Endothelial cell of umbilical vein (primary cell): ENCODE measurements around the gene EEA1. TPM values are rescaled to one million over a fixed set of nuclear protein-coding genes. Genes with fewer than 3 reads are reported as not detected.

Experiments used
- BruUV-seq: library from RNA; stranded (reverse); fragments of 400-500 nt; replicated peaks from 2 replicates; lab custom pipeline; 2021; lab: Mats Ljungman, UMichigan
- CTCF ChIA-PET: fragments of 300-600, 350-600 bp; sonication (Branson Sonifier 250); formaldehyde crosslinking; loops from one replicate; lab custom pipeline; 2021; ENCODE audit warnings: antibody characterized with exemption, inconsistent platforms; lab: Charles Lee
- POLR2A ChIA-PET: fragments of 300-600, 350-600 bp; sonication (Branson Sonifier 250); formaldehyde crosslinking; loops from one replicate; lab custom pipeline; 2021; ENCODE audit warnings: antibody characterized with exemption, inconsistent platforms; lab: Charles Lee
- DNase-seq: peaks from one replicate; pipeline ENCODE4 v3.0.0-alpha.2; 2011; ENCODE audit warnings: low read depth, low spot score
- FAIRE-seq: peaks from 2 replicates; lab custom pipeline; 2011; peaks lifted over from hg19 to GRCh38; lab: Jason Lieb, UNC
- H2AFZ ChIP-seq: 2 replicates; pipeline ENCODE4 v1.6.0; 2012; ENCODE audit warnings: low read depth, low read length, control low read depth, inconsistent platforms
- H3K27ac ChIP-seq: 2 replicates; pipeline ENCODE4 v1.5.1; 2011; ENCODE audit warnings: low read depth, mild to moderate bottlenecking, control low read depth, low read length, moderate library complexity; ENCODE audit not compliant: insufficient read depth
- H3K27me3 ChIP-seq, 2 experiments: 2 replicates each; pipeline versions ENCODE4 v1.6.0 to v1.6.1; 2011; ENCODE audit warnings: low read length in 2 of 2, mixed read lengths in 1 of 2; ENCODE audit not compliant: control insufficient read depth in 2 of 2, insufficient read depth in 2 of 2
- H3K36me3 ChIP-seq, 2 experiments: 2 replicates in 1 of 2; 3 replicates in 1 of 2; pipeline ENCODE4 v1.5.1; 2011; ENCODE audit warnings: low read length in 2 of 2, mild to moderate bottlenecking in 1 of 2, moderate library complexity in 1 of 2; ENCODE audit not compliant: control insufficient read depth in 2 of 2, insufficient read depth in 2 of 2; ENCODE audit errors: extremely low read depth in 1 of 2
- H3K4me1 ChIP-seq: 3 replicates; pipeline ENCODE4 v1.5.1; 2011; ENCODE audit warnings: mild to moderate bottlenecking, low read length; ENCODE audit not compliant: control insufficient read depth, insufficient read depth; ENCODE audit errors: extremely low read depth
- H3K4me2 ChIP-seq: 2 replicates; pipeline ENCODE4 v1.6.1; 2011; ENCODE audit warnings: low read length, control low read depth, mixed read lengths; ENCODE audit not compliant: insufficient read depth
- H3K4me3 ChIP-seq, 3 experiments: fragments of 200-600 bp in 1 of 3; sonication (generic), shearing (Covaris generic) in 1 of 3; replicated peaks in 1 of 3; 2 replicates each; pipeline ENCODE4 v1.5.1; 2011 to 2016; ENCODE audit warnings: control low read depth in 3 of 3, low read length in 3 of 3, mild to moderate bottlenecking in 2 of 3, inconsistent platforms in 1 of 3, low read depth in 1 of 3, moderate library complexity in 1 of 3; ENCODE audit not compliant: insufficient read depth in 1 of 3
- H3K79me2 ChIP-seq: 2 replicates; pipeline ENCODE4 v1.6.0; 2012; ENCODE audit warnings: low read length, inconsistent platforms; ENCODE audit not compliant: control insufficient read depth, insufficient read depth
- H3K9ac ChIP-seq: replicated peaks from 2 replicates; pipeline ENCODE3; 2011; ENCODE audit warnings: low read length, control low read depth; ENCODE audit not compliant: insufficient read depth; ENCODE audit errors: extremely low read depth
- H3K9me1 ChIP-seq: replicated peaks from 3 replicates; pipeline ENCODE4 v1.6.0; 2011; ENCODE audit warnings: mild to moderate bottlenecking, low read length; ENCODE audit not compliant: control insufficient read depth, insufficient read depth; ENCODE audit errors: extremely low read depth
- H3K9me3 ChIP-seq: replicated peaks from 2 replicates; pipeline ENCODE4 v1.5.1; 2012; ENCODE audit warnings: low read length, inconsistent platforms; ENCODE audit not compliant: control insufficient read depth, insufficient read depth
- H4K20me1 ChIP-seq: replicated peaks from 2 replicates; pipeline ENCODE3; 2011; ENCODE audit warnings: mild to moderate bottlenecking, low read length; ENCODE audit not compliant: control insufficient read depth, insufficient read depth; ENCODE audit errors: extremely low read depth
- EZH2 ChIP-seq: IDR thresholded peaks from 2 replicates; pipeline ENCODE4 v1.6.1; 2012; ENCODE audit warnings: borderline replicate concordance, low read depth, mild to moderate bottlenecking, moderate library complexity, low read length, inconsistent platforms; ENCODE audit not compliant: severe bottlenecking
- FOS ChIP-seq: IDR thresholded peaks from 2 replicates; pipeline ENCODE4 v1.6.1; 2011; ENCODE audit warnings: mild to moderate bottlenecking, low read length, moderate library complexity, borderline replicate concordance; ENCODE audit not compliant: insufficient read depth
- GATA2 ChIP-seq: IDR thresholded peaks from 2 replicates; pipeline ENCODE4 v1.7.0; 2011; ENCODE audit warnings: low read depth, mild to moderate bottlenecking, moderate library complexity, mixed read lengths, low read length; ENCODE audit not compliant: insufficient read length, insufficient read depth
- JUN ChIP-seq: IDR thresholded peaks from 2 replicates; pipeline ENCODE4 v1.6.1; 2011; ENCODE audit warnings: borderline replicate concordance, low read depth; ENCODE audit not compliant: insufficient read length, insufficient read depth
- MAX ChIP-seq: IDR thresholded peaks from 2 replicates; pipeline ENCODE4 v1.6.1; 2011; ENCODE audit not compliant: insufficient read depth, insufficient read length
- MYC ChIP-seq: IDR thresholded peaks from one replicate; pipeline ENCODE4 v1.6.1; 2011; ENCODE audit warnings: mild to moderate bottlenecking, low read depth, low read length
- POLR2A ChIP-seq: IDR thresholded peaks from 2 replicates; pipeline ENCODE4 v1.6.1; 2012; ENCODE audit warnings: low read depth, mild to moderate bottlenecking, control low read depth, low read length
- POLR2AphosphoS5 ChIP-seq: IDR thresholded peaks from 2 replicates; pipeline ENCODE4 v1.6.1; 2012; ENCODE audit warnings: low read depth, mild to moderate bottlenecking, control low read depth, low read length, moderate library complexity; ENCODE audit not compliant: insufficient read depth
- dilution Hi-C: fragments of 300-500 bp; cut with MboI; formaldehyde crosslinking; loops from one replicate; pipeline ENCODE4 v1.15.0; 2019; ENCODE audit warnings: low sequenced_read_pairs; ENCODE audit not compliant: extremely low pct_ligation_motif_present
- intact Hi-C: fragments of 100-400 bp; cut with micrococcal nuclease; formaldehyde crosslinking; loops from one replicate; pipeline ENCODE4 v1.10.0; 2022
- polyA plus RNA-seq, 4 experiments: library from polyadenylated mRNA; depleted of rRNA in 3 of 4; stranded (reverse) in 3 of 4; unstranded in 1 of 4; fragments of >200 nt; gene quantifications; 2 replicates each; pipeline versions ENCODE4 v1.2.1 to v1.2.3, GENCODE V29; 2011 to 2012; ENCODE audit warnings: missing spikeins in 1 of 4
- total RNA-seq: library from RNA; stranded (reverse); gene quantifications from 2 replicates; pipeline ENCODE4 v1.2.3, GENCODE V29; 2021
- TF ChIP-seq, protein P1 (sequence below), 2 donors: IDR thresholded peaks; 1 replicate in 1 of 2; 2 replicates in 1 of 2; pipeline ENCODE4 v1.5.1; 2011; ENCODE audit warnings: low read length in 2 of 2, mild to moderate bottlenecking in 2 of 2, moderate library complexity in 2 of 2, control low read depth in 1 of 2, inconsistent platforms in 1 of 2, low read depth in 1 of 2; ENCODE audit not compliant: insufficient read depth in 1 of 2; ENCODE audit errors: extremely low read depth in 1 of 2

Gene EEA1
- total and polyA plus RNA-seq, 2 donors (not counting 3 experiments of a cell fraction or from before 2014, with no cell fraction given), result 2.6 to 38.8 TPM

- no peaks in the 10 kb centered on the region for H3K27me3 ChIP-seq
- peak overlapping the region; percentile 30 for H3K9ac ChIP-seq
- ChIA-PET CTCF (interaction anchor here (0.8 to 1.9 kb wide), 12 partner anchors 9 to 1387 kb away, joined by 3 to 7 read pairs (median 3); no protein-coding TSS in a partner anchor), POLR2A (no interaction called here)
- TF ChIP-seq FOS (no peak), GATA2 (no peak), POLR2A (peak; percentile 43), JUN (peak; percentile 6)
- peaks cover 28% of the 10 kb centered on the region for H3K4me1 ChIP-seq
- peak overlapping the region; percentile 5 for H3K4me2 ChIP-seq
- H2AFZ ChIP-seq, result no peak overlapping the region
- FAIRE-seq, result peak; percentile 83
- H3K79me2 ChIP-seq, result no peaks in the 10 kb centered on the region
- dilution Hi-C loops (no loop called here), intact Hi-C loops (loop anchor here (1.0 to 2.0 kb wide), 4 partner anchors 8 to 23 kb away; no protein-coding TSS in a partner anchor)
- no TSS peak for BruUV-seq
- DNase-seq, result peak; percentile 91
- H4K20me1 ChIP-seq, result no peaks in the 10 kb centered on the region
- peak overlapping the region; percentile 61 for H3K27ac ChIP-seq
- H3K4me3 ChIP-seq, result no peak overlapping the region
- no peaks in the 10 kb centered on the region for H3K9me3 ChIP-seq
- no peaks in the 10 kb centered on the region for H3K9me1 ChIP-seq
- no peaks in the 10 kb centered on the region for H3K36me3 ChIP-seq
These were observed 159.8 kb downstream of the EEA1 start for GRCh38 chr12:92769124-92769901.

GRCh38 chr12:92765871-92766270, 163.2 kb downstream of the EEA1 start:
- Histone ChIP-seq H3K9me1 (no peaks in the 10 kb centered on the region), H2AFZ (no peak overlapping the region), H4K20me1 (no peaks in the 10 kb centered on the region), H3K4me2 (no peak overlapping the region), H3K4me1 (peaks cover 19% of the 10 kb centered on the region), H3K27ac (no peak overlapping the region), H3K4me3 (no peak overlapping the region), H3K9ac (no peak overlapping the region), H3K79me2 (no peaks in the 10 kb centered on the region), H3K27me3 (no peaks in the 10 kb centered on the region), H3K36me3 (no peaks in the 10 kb centered on the region), H3K9me3 (no peaks in the 10 kb centered on the region)
- FAIRE-seq (no peak), DNase-seq (no peak)
- TF ChIP-seq MYC (no peak), POLR2A (no peak), MAX (no peak), POLR2AphosphoS5 (no peak), JUN (no peak), FOS (no peak), EZH2 (no peak), GATA2 (no peak)
- TF ChIP-seq, protein P1, sequence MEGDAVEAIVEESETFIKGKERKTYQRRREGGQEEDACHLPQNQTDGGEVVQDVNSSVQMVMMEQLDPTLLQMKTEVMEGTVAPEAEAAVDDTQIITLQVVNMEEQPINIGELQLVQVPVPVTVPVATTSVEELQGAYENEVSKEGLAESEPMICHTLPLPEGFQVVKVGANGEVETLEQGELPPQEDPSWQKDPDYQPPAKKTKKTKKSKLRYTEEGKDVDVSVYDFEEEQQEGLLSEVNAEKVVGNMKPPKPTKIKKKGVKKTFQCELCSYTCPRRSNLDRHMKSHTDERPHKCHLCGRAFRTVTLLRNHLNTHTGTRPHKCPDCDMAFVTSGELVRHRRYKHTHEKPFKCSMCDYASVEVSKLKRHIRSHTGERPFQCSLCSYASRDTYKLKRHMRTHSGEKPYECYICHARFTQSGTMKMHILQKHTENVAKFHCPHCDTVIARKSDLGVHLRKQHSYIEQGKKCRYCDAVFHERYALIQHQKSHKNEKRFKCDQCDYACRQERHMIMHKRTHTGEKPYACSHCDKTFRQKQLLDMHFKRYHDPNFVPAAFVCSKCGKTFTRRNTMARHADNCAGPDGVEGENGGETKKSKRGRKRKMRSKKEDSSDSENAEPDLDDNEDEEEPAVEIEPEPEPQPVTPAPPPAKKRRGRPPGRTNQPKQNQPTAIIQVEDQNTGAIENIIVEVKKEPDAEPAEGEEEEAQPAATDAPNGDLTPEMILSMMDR (IDR thresholded peaks at IDR 0.05; ENCODE audit: extremely low read depth in 1 of 2, insufficient read depth in 1 of 2, low read depth in 1 of 2, low read length in 2 of 2), result no peak
- ChIA-PET POLR2A (no interaction called here), CTCF (interaction anchor here (0.9 kb wide), 1 partner anchor 654 kb away, joined by 3 read pairs; no protein-coding TSS in a partner anchor)
- dilution Hi-C loops (no loop called here), intact Hi-C loops (no loop called here)
- BruUV-seq, result no TSS peak
